B cell (primary cell): ENCODE results near the gene ZDHHC14. TPM values are rescaled to one million over a fixed set of nuclear protein-coding genes. Genes with fewer than 3 reads are reported as not detected.
A peak's percentile ranks its signal among the peaks of the same experiment; 100 is the strongest.

Source experiments
- ATAC-seq: fragments of 200-7000 bp; cut with Tn5 transposase; one replicate; pipeline ENCODE4 v1.10.0; 2021; ENCODE audit warnings: low read depth, mild to moderate bottlenecking, moderate number of reproducible peaks, moderate library complexity
- CTCF ChIA-PET: fragments of 350-600 bp; sonication (Branson Sonifier 250); formaldehyde crosslinking; loops from one replicate; lab custom pipeline; 2021; ENCODE audit warnings: antibody characterized with exemption, inconsistent platforms; lab: Charles Lee
- POLR2A ChIA-PET: fragments of 350-600 bp; sonication (Branson Sonifier 250); formaldehyde crosslinking; loops from one replicate; lab custom pipeline; 2021; ENCODE audit warnings: antibody characterized with exemption; lab: Charles Lee
- DNase-seq: peaks from one replicate; pipeline ENCODE4 v3.0.0; 2013
- H2AFZ ChIP-seq: 2 replicates; pipeline ENCODE4 v1.6.1; 2012; ENCODE audit warnings: mild to moderate bottlenecking, low read depth, low read length; ENCODE audit not compliant: insufficient read depth, poor library complexity, severe bottlenecking
- H3K27ac ChIP-seq, 2 donors: 1 replicate in 1 of 2; 2 replicates in 1 of 2; pipeline ENCODE4 v1.5.1; 2012 to 2013; ENCODE audit warnings: low read length in 2 of 2, mild to moderate bottlenecking in 2 of 2, moderate library complexity in 1 of 2
- H3K27me3 ChIP-seq, 4 experiments: fragments of 200-600 bp in 1 of 4; sonication (generic) in 1 of 4; replicated peaks in 1 of 4; 1 replicate in 2 of 4; 2 replicates in 2 of 4; pipeline versions ENCODE4 v1.6.1 to v1.7.0; 2013 to 2016; ENCODE audit warnings: low read length in 3 of 4, mild to moderate bottlenecking in 2 of 4, mixed read lengths in 1 of 4, moderate library complexity in 1 of 4; ENCODE audit not compliant: insufficient read depth in 4 of 4, control insufficient read depth in 3 of 4; ENCODE audit errors: control extremely low read depth in 1 of 4
- H3K36me3 ChIP-seq, 2 experiments: replicated peaks in 1 of 2; 1 replicate in 1 of 2; 2 replicates in 1 of 2; pipeline versions ENCODE4 v1.6.1 to v1.7.1; 2013; ENCODE audit warnings: low read length in 1 of 2; ENCODE audit not compliant: insufficient read depth in 2 of 2, control insufficient read depth in 1 of 2; ENCODE audit errors: control extremely low read depth in 1 of 2, extremely low read depth in 1 of 2
- H3K4me1 ChIP-seq, 2 donors: fragments of 200-600 bp in 1 of 2; sonication (generic) in 1 of 2; 1 replicate in 1 of 2; 2 replicates in 1 of 2; pipeline versions ENCODE4 v1.5.1 to v1.6.1; 2013 to 2017; ENCODE audit warnings: low read length in 2 of 2; ENCODE audit not compliant: control insufficient read depth in 2 of 2, insufficient read depth in 2 of 2
- H3K4me2 ChIP-seq: replicated peaks from 2 replicates; pipeline ENCODE3; 2012; ENCODE audit warnings: mild to moderate bottlenecking, low read depth, low read length; ENCODE audit not compliant: poor library complexity, severe bottlenecking
- H3K4me3 ChIP-seq, 5 experiments: fragments of 200-600 bp in 1 of 5; sonication (generic) in 1 of 5; 1 replicate in 3 of 5; 2 replicates in 2 of 5; pipeline versions ENCODE4 v1.5.1 to v1.7.0; 2011 to 2016; ENCODE audit warnings: low read length in 4 of 5, mild to moderate bottlenecking in 4 of 5, low read depth in 2 of 5, control low read depth in 1 of 5, moderate library complexity in 1 of 5; ENCODE audit not compliant: insufficient read depth in 1 of 5; ENCODE audit errors: control extremely low read depth in 1 of 5, extremely low read depth in 1 of 5
- H3K79me2 ChIP-seq: fragments of 200-600 bp; sonication (generic); one replicate; pipeline ENCODE4 v1.6.0; 2016; ENCODE audit warnings: low read length; ENCODE audit not compliant: control insufficient read depth, insufficient read depth
- H3K9ac ChIP-seq: fragments of 200-600 bp; sonication (generic); 2 replicates; pipeline ENCODE4 v1.6.1; 2017; ENCODE audit warnings: mild to moderate bottlenecking, low read length, moderate library complexity
- H3K9me3 ChIP-seq, 3 donors: one replicate each; pipeline versions ENCODE4 v1.6.1 to v1.7.1; 2013; ENCODE audit warnings: low read length in 2 of 3; ENCODE audit not compliant: control insufficient read depth in 2 of 3, insufficient read depth in 1 of 3; ENCODE audit errors: control extremely low read depth in 1 of 3
- H4K20me1 ChIP-seq: 2 replicates; pipeline ENCODE4 v1.6.0; 2012; ENCODE audit warnings: mild to moderate bottlenecking, low read length; ENCODE audit not compliant: insufficient read depth, control insufficient read depth, poor library complexity, severe bottlenecking
- H3K27ac Mint-ChIP-seq: one replicate; pipeline ENCODE4 v1.8.0; 2021; ENCODE audit warnings: mixed read lengths
- H3K27me3 Mint-ChIP-seq: one replicate; pipeline ENCODE4 v1.8.0; 2021; ENCODE audit warnings: mixed read lengths
- H3K4me1 Mint-ChIP-seq: one replicate; pipeline ENCODE4 v1.8.0; 2021; ENCODE audit warnings: mixed read lengths
- H3K4me3 Mint-ChIP-seq: one replicate; pipeline ENCODE4 v1.8.0; 2021; ENCODE audit warnings: mixed read lengths
- H3K9me3 Mint-ChIP-seq: one replicate; pipeline ENCODE4 v1.8.0; 2022; ENCODE audit warnings: mixed read lengths; ENCODE audit not compliant: insufficient read depth
- EZH2 ChIP-seq: IDR thresholded peaks from 2 replicates; pipeline ENCODE4 v1.6.1; 2012; ENCODE audit warnings: borderline replicate concordance, low read depth, mild to moderate bottlenecking, moderate library complexity, low read length; ENCODE audit not compliant: insufficient read depth, poor library complexity, severe bottlenecking
- WGBS: methylation state at CpG from one replicate; pipeline ENCODE4 v1.1.5; 2013; ENCODE audit warnings: missing lambda C conversion rate; ENCODE audit not compliant: insufficient coverage; 5-methylcytosine and 5-hydroxymethylcytosine counted together
- intact Hi-C: fragments of 100-400 bp; cut with micrococcal nuclease; formaldehyde crosslinking; loops from one replicate; pipeline ENCODE4 v1.10.0; 2022
- polyA plus RNA-seq: library from polyadenylated mRNA; depleted of rRNA; stranded (reverse); fragments of >200 nt; gene quantifications from 2 replicates; pipeline ENCODE4 v1.2.3, GENCODE V29; 2012
- total RNA-seq, 2 donors: library from RNA; stranded (reverse); fragments of 120-200 nt in 1 of 2; gene quantifications; 1 replicate in 1 of 2; 2 replicates in 1 of 2; pipeline versions ENCODE4 v1.2.3 to v1.2.4, GENCODE V29; 2013 to 2022
- TF ChIP-seq, protein P1 (sequence below): fragments of 200-600 bp; IDR thresholded peaks from one replicate; pipeline ENCODE4 v1.8.0; 2022; ENCODE audit warnings: antibody characterized with exemption, mild to moderate bottlenecking

Gene ZDHHC14
- total and polyA plus RNA-seq, 2 donors (not counting 1 experiment from before 2014, with no cell fraction given): 8.8 to 50.4 TPM

DNA sequence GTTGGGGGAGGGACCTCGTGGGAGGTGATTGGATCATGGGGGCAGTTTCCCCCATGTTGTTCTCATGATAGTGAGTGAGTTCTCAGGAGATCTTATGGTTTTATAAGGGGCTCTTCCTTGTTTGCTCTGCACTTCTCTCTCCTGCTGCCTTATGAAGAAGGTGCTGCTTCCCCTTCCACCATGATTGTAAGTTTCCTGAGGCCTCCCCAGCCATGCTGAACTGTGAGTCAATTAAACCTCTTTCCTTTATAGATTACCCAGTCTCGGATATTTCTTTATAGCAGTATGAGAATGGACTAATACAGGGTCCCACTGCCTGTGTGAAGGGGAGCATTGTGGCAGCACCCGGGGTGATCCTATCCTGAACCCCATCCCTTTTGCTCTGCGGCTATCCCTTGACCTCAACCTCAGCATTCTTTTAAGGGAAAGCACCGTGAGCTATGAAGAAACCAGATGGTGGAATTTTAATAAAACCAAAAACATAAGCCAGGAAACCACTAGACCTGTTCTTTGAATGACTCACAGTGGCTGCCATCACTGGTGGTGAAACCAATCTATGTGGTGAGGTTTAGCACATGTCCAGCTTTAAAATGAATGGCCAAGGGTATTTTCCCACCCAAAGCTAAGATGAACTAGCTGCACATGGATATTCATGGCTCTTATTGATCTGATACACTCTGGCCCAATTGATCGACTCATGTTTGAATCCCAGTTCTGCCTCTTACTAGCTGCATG lies 62.2 kb downstream of the ZDHHC14 start:
- Histone ChIP-seq H2AFZ (no peak overlapping the region), H3K9ac (no peak overlapping the region), H3K27ac (no peak overlapping the region), H4K20me1 (no peaks in the 10 kb centered on the region), H3K36me3 (peaks cover 0 to 6% of the 10 kb centered on the region in 2 experiments), H3K4me1 (no peaks in the 10 kb centered on the region), H3K79me2 (no peaks in the 10 kb centered on the region), H3K4me2 (no peak overlapping the region), H3K4me3 (no peak overlapping the region), H3K9me3 (peaks cover 0 to 13% (median 7%) of the 10 kb centered on the region in 3 donors), H3K27me3 (no peaks in the 10 kb centered on the region)
- DNase-seq (no peak), ATAC-seq (no peak)
- WGBS: 94% methylated on average over 2 of the region's 6 CpGs
- CTCF ChIA-PET: interaction anchor here (1.2 kb wide), 1 partner anchor 63 kb away, joined by 3 read pairs; no protein-coding TSS in a partner anchor
- peaks cover 5% of the 10 kb centered on the region for H3K9me3 Mint-ChIP-seq
- no peak overlapping the region for H3K4me3 Mint-ChIP-seq
- TF ChIP-seq, protein P1, sequence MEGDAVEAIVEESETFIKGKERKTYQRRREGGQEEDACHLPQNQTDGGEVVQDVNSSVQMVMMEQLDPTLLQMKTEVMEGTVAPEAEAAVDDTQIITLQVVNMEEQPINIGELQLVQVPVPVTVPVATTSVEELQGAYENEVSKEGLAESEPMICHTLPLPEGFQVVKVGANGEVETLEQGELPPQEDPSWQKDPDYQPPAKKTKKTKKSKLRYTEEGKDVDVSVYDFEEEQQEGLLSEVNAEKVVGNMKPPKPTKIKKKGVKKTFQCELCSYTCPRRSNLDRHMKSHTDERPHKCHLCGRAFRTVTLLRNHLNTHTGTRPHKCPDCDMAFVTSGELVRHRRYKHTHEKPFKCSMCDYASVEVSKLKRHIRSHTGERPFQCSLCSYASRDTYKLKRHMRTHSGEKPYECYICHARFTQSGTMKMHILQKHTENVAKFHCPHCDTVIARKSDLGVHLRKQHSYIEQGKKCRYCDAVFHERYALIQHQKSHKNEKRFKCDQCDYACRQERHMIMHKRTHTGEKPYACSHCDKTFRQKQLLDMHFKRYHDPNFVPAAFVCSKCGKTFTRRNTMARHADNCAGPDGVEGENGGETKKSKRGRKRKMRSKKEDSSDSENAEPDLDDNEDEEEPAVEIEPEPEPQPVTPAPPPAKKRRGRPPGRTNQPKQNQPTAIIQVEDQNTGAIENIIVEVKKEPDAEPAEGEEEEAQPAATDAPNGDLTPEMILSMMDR: no peak
- TF ChIP-seq EZH2: no peak
- H3K4me1 Mint-ChIP-seq: peaks cover 5% of the 10 kb centered on the region
- POLR2A ChIA-PET: no interaction called here
- intact Hi-C loops: no loop called here
- H3K27ac Mint-ChIP-seq: peak overlapping the region; percentile 77
- no peaks in the 10 kb centered on the region for H3K27me3 Mint-ChIP-seq
